NB4 (cell line): Measurements from ENCODE around the gene TRAF3IP3.

Experiments
- CTCF ChIP-seq: IDR thresholded peaks from one replicate; pipeline ENCODE4 v1.5.1; 2012; ENCODE audit warnings: low read depth, low read length
- MAX ChIP-seq: IDR thresholded peaks from 2 replicates; pipeline ENCODE4 v1.6.1; 2011; ENCODE audit warnings: low read depth, low read length
- POLR2A ChIP-seq: IDR thresholded peaks from 2 replicates; pipeline ENCODE4 v1.6.1; 2011; ENCODE audit warnings: mild to moderate bottlenecking; ENCODE audit not compliant: insufficient read length; ENCODE audit errors: extremely low read depth

- TF ChIP-seq CTCF (no peak), POLR2A (no peak), MAX (no peak)
Observed at GRCh38 chr1:209736490-209737117, 19.2 kb upstream of the TRAF3IP3 start.
